DOHH2 (cell line): Measurements from ENCODE around the gene PRDM16.

ENCODE experiments used
- H3F3A ChIP-seq: fragments of 200-600 bp; sonication (generic), shearing (Covaris generic); 2 replicates; pipeline ENCODE4 v1.6.0; 2016; ENCODE audit warnings: antibody characterized with exemption, mild to moderate bottlenecking; ENCODE audit not compliant: control insufficient read depth, insufficient read depth
- H3K27ac ChIP-seq: fragments of 200-600 bp; sonication (generic); 2 replicates; pipeline ENCODE4 v1.5.1; 2014; ENCODE audit warnings: low read depth, mild to moderate bottlenecking, low read length, moderate library complexity
- H3K27me3 ChIP-seq: fragments of 200-600 bp; sonication (generic); 2 replicates; pipeline ENCODE4 v1.6.1; 2014; ENCODE audit warnings: mild to moderate bottlenecking, low read length, mixed read lengths; ENCODE audit not compliant: control insufficient read depth
- H3K36me3 ChIP-seq: fragments of 200-600 bp; sonication (generic); 2 replicates; pipeline ENCODE4 v1.6.1; 2014; ENCODE audit warnings: mild to moderate bottlenecking, low read length, moderate library complexity, mixed read lengths; ENCODE audit not compliant: control insufficient read depth
- H3K4me1 ChIP-seq: fragments of 200-600 bp; sonication (generic); 2 replicates; pipeline ENCODE4 v1.6.1; 2014; ENCODE audit warnings: mild to moderate bottlenecking, low read length, mixed read lengths; ENCODE audit not compliant: control insufficient read depth
- H3K4me2 ChIP-seq: fragments of 200-600 bp; sonication (generic); 2 replicates; pipeline ENCODE4 v1.6.0; 2014; ENCODE audit warnings: mild to moderate bottlenecking, low read length, moderate library complexity
- H3K4me3 ChIP-seq: fragments of 200-600 bp; sonication (generic); 2 replicates; pipeline ENCODE4 v1.5.1; 2014; ENCODE audit warnings: mild to moderate bottlenecking, low read length, mixed read lengths
- H3K79me2 ChIP-seq: fragments of 200-600 bp; sonication (generic); 2 replicates; pipeline ENCODE4 v1.6.1; 2014; ENCODE audit warnings: mild to moderate bottlenecking, low read length, mixed read lengths; ENCODE audit not compliant: control insufficient read depth
- H3K9me2 ChIP-seq: fragments of 200-600 bp; sonication (generic); replicated peaks from 2 replicates; pipeline ENCODE4 v1.6.1; 2014; ENCODE audit warnings: mild to moderate bottlenecking, low read length, mixed read lengths; ENCODE audit not compliant: control insufficient read depth
- H3K9me3 ChIP-seq: fragments of 200-600 bp; sonication (generic); 2 replicates; pipeline ENCODE4 v1.6.1; 2014; ENCODE audit warnings: antibody characterized with exemption, low read length, mixed read lengths; ENCODE audit not compliant: control insufficient read depth, insufficient read depth
- H4K20me1 ChIP-seq: fragments of 200-600 bp; sonication (generic); 2 replicates; pipeline ENCODE4 v1.6.0; 2014; ENCODE audit warnings: low read depth, mild to moderate bottlenecking, antibody characterized with exemption, low read length, moderate library complexity; ENCODE audit not compliant: control insufficient read depth, insufficient read depth
- EZH2phosphoT487 ChIP-seq: fragments of 200-600 bp; sonication (generic); IDR thresholded peaks from 2 replicates; pipeline ENCODE4 v1.6.1; 2017; ENCODE audit warnings: borderline replicate concordance, mild to moderate bottlenecking, antibody characterized with exemption, low read length, moderate library complexity, mixed read lengths
- TF ChIP-seq, protein P1 (sequence below): fragments of 200-600 bp; sonication (generic); IDR thresholded peaks from one replicate; pipeline ENCODE4 v1.5.1; 2014; ENCODE audit warnings: antibody characterized with exemption, mild to moderate bottlenecking, low read depth, low read length; ENCODE audit not compliant: poor library complexity, severe bottlenecking

Gene PRDM16

DNA sequence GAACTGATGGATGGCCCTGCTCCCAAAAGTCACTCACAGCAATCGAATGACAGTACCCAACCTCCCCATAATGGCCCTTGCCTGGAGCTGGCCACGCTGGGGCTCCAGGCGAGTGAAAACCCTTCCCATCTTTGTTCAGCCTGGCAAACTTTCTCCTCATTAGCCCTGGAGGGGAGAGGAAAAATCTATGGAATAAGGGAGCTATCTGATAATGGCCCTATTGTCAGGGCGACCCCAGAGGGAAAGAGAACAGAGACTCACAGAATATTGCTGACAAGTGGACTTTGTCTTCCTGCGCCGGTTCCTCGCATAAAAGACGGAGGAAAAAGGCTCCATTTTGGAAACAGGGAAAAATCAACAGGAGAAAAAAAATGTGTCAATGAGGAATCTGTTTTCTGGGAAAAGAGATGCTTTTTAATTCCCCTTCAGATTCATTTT, 372.4 kb downstream of the PRDM16 start:
- Histone ChIP-seq H3F3A (no peaks in the 10 kb centered on the region), H3K27me3 (no peaks in the 10 kb centered on the region), H4K20me1 (no peaks in the 10 kb centered on the region), H3K9me2 (no peaks in the 10 kb centered on the region), H3K4me1 (no peaks in the 10 kb centered on the region), H3K4me3 (no peak overlapping the region), H3K79me2 (no peaks in the 10 kb centered on the region), H3K4me2 (no peak overlapping the region), H3K27ac (no peak overlapping the region), H3K9me3 (no peaks in the 10 kb centered on the region), H3K36me3 (no peaks in the 10 kb centered on the region)
- TF ChIP-seq, protein P1, sequence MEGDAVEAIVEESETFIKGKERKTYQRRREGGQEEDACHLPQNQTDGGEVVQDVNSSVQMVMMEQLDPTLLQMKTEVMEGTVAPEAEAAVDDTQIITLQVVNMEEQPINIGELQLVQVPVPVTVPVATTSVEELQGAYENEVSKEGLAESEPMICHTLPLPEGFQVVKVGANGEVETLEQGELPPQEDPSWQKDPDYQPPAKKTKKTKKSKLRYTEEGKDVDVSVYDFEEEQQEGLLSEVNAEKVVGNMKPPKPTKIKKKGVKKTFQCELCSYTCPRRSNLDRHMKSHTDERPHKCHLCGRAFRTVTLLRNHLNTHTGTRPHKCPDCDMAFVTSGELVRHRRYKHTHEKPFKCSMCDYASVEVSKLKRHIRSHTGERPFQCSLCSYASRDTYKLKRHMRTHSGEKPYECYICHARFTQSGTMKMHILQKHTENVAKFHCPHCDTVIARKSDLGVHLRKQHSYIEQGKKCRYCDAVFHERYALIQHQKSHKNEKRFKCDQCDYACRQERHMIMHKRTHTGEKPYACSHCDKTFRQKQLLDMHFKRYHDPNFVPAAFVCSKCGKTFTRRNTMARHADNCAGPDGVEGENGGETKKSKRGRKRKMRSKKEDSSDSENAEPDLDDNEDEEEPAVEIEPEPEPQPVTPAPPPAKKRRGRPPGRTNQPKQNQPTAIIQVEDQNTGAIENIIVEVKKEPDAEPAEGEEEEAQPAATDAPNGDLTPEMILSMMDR, result no peak

DNA sequence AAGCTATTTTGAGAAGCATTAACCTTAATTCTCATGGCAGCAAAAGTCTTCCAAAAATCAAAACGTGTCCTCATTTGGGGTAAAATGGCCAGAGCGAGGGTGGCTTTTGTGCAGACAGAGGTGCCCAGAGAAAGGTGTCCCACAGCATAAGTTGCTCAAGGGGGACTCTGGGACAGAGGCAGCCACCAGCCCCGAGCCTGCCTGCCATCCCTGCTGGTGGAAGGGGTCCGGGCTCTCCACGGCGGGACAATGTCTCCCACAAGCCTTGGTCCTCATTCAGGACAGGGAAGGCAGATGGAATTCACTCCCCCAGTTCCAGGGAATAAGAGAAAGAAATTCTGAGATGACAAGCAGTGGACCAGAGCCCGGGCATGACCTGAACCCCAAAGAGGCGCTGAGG, 372.9 kb downstream of the PRDM16 start:
- Histone ChIP-seq H3K79me2 (no peaks in the 10 kb centered on the region), H3K27ac (no peak overlapping the region), H4K20me1 (no peaks in the 10 kb centered on the region), H3K27me3 (no peaks in the 10 kb centered on the region), H3K36me3 (no peaks in the 10 kb centered on the region), H3K4me2 (no peak overlapping the region), H3K9me2 (no peaks in the 10 kb centered on the region), H3K9me3 (no peaks in the 10 kb centered on the region), H3F3A (no peaks in the 10 kb centered on the region), H3K4me3 (no peak overlapping the region), H3K4me1 (no peaks in the 10 kb centered on the region)
- no peak for TF ChIP-seq EZH2phosphoT487
- TF ChIP-seq, protein P1, result no peak

DNA sequence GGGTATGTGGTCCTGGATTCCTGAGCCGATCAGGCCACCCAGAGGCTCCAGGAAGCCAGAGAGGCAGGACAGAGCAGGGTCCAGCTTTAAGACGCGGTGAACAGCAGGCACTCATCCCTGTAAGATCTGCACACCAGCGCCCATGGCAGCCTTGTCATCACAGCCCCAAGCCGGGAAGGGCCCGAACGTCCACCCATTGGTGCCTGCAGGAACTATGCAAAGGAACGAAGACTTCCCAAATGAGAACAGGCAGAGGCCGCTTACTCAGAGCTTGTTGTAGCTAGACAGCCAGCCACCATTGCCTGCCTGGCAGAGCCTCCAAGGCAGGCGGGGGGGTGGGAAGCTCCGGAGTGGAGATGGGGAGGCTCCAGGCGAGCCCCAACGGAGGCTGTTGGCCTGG, 373.3 kb downstream of the PRDM16 start:
- Histone ChIP-seq H3K9me3 (no peaks in the 10 kb centered on the region), H3K36me3 (no peaks in the 10 kb centered on the region), H3K9me2 (no peaks in the 10 kb centered on the region), H4K20me1 (no peaks in the 10 kb centered on the region), H3K4me2 (no peak overlapping the region), H3K4me1 (no peaks in the 10 kb centered on the region), H3K79me2 (no peaks in the 10 kb centered on the region), H3K4me3 (no peak overlapping the region), H3F3A (no peaks in the 10 kb centered on the region), H3K27ac (no peak overlapping the region), H3K27me3 (no peaks in the 10 kb centered on the region)
- TF ChIP-seq, protein P1, result no peak
- no peak for TF ChIP-seq EZH2phosphoT487

DNA sequence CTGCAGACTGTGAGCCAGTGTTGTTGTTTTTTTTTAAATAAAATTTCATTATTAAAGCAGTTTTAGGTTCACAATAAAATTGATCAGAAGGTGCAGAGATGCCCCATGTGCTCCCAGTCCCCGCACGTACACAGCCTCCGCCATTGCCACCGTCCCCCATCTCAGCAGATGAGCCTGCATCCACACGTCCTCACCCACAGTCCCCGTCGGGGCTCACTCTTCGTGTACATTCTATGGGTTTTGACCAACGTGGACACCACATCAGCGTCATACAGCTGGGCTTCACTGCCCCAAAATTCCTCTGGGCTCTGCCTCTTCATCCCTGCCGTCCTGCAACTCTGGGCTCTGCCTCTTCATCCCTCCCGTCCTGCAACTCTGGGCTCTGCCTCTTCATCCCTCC, 373.9 kb downstream of the PRDM16 start:
- no peaks in the 10 kb centered on the region for H3K27me3 ChIP-seq
- 0 out of 2 replicates have a peak, but pooled peaks cover 5% of the 10 kb centered on the region for H3K9me3 ChIP-seq
- no peaks in the 10 kb centered on the region for H3F3A ChIP-seq
- no peak for TF ChIP-seq EZH2phosphoT487
- TF ChIP-seq, protein P1, result no peak
- H3K79me2 ChIP-seq, result no peaks in the 10 kb centered on the region
- no peaks in the 10 kb centered on the region for H3K4me1 ChIP-seq
- no peaks in the 10 kb centered on the region for H3K36me3 ChIP-seq
- no peaks in the 10 kb centered on the region for H3K9me2 ChIP-seq
- H3K4me2 ChIP-seq, result no peak overlapping the region
- no peak overlapping the region for H3K27ac ChIP-seq
- H4K20me1 ChIP-seq, result no peaks in the 10 kb centered on the region
- H3K4me3 ChIP-seq, result no peak overlapping the region
